Measurements from ENCODE around the gene PLET1.

The PLET1 gene

GRCh38 chr11:112280268-112281126 is 19.8 kb upstream of the PLET1 start:
- FAIRE-seq = no peak
- TF ChIP-seq POLR2A (IDR thresholded peaks at IDR 0.05; ENCODE audit: low read depth, low read length) (no peak), TAF1 (IDR thresholded peaks at IDR 0.05; ENCODE audit: borderline replicate concordance, low read depth, low read length) (no peak), POLR2AphosphoS5 (IDR thresholded peaks at IDR 0.05; ENCODE audit: low read depth, low read length) (no peak)
- DNase-seq (ENCODE audit: insufficient read length) = peak; percentile 55

DNA sequence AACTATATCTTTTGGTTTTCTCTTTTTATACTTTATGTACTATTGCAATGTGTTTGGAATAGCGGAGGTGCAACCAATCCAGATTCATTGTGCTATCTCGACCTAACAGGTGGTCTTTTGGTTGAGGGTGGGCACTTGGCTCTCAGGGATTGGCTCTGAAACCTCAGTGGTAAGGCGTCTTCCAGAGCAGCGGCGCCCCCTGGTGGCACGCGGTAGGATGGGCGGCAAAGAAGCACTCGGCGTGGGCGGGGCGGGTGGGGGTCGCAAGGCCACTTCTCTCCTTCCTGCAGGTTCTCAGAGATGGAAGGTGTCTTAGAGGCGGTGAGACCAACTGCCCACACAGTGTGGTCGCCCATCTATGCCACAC is 19.2 kb upstream of the PLET1 start:
- TF ChIP-seq TAF1 (IDR thresholded peaks at IDR 0.05; ENCODE audit: borderline replicate concordance, low read depth, low read length) = no peak
- TF ChIP-seq POLR2AphosphoS5 (IDR thresholded peaks at IDR 0.05; ENCODE audit: low read depth, low read length) = no peak
- no peak for TF ChIP-seq POLR2A (IDR thresholded peaks at IDR 0.05; ENCODE audit: low read depth, low read length)
- DNase-seq (ENCODE audit: insufficient read length) (peak; percentile 46), FAIRE-seq (peak; percentile 97)

- DNase-seq (ENCODE audit: insufficient read length) = no peak
- peak; percentile 50 for FAIRE-seq
- no peak for TF ChIP-seq TAF1 (IDR thresholded peaks at IDR 0.05; ENCODE audit: borderline replicate concordance, low read depth, low read length)
- no peak for TF ChIP-seq POLR2A (IDR thresholded peaks at IDR 0.05; ENCODE audit: low read depth, low read length)
- no peak for TF ChIP-seq POLR2AphosphoS5 (IDR thresholded peaks at IDR 0.05; ENCODE audit: low read depth, low read length)
Measured at GRCh38 chr11:112278803-112279202, 18.1 kb upstream of the PLET1 start.

DNA sequence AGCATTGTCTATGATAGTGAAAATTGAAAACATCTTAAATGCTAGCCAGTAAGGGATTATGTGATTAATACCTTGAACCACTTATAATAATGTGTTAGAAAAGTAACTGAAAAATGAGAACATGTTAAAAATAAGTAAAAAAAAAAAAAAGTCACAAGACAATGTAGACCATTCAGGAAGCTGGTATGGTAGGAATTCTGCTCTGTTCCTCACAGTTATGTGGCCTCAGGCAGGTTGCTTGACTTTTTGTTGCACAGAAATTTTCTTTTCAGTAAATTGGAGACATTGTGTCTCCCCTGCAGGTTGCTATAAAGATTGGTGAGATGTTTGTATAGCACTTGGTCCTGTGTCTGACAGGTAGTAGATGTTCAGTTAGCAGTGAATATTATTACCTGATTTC is 17.3 kb upstream of the PLET1 start:
- FAIRE-seq = no peak
- no peak for TF ChIP-seq POLR2AphosphoS5 (IDR thresholded peaks at IDR 0.05; ENCODE audit: low read depth, low read length)
- no peak for TF ChIP-seq TAF1 (IDR thresholded peaks at IDR 0.05; ENCODE audit: borderline replicate concordance, low read depth, low read length)
- no peak for TF ChIP-seq POLR2A (IDR thresholded peaks at IDR 0.05; ENCODE audit: low read depth, low read length)
- no peak for DNase-seq (ENCODE audit: insufficient read length)

GRCh38 chr11:112277029-112277428 is 16.4 kb upstream of the PLET1 start:
- no peak for DNase-seq (ENCODE audit: insufficient read length)
- TF ChIP-seq POLR2A (IDR thresholded peaks at IDR 0.05; ENCODE audit: low read depth, low read length) (no peak), TAF1 (IDR thresholded peaks at IDR 0.05; ENCODE audit: borderline replicate concordance, low read depth, low read length) (no peak), POLR2AphosphoS5 (IDR thresholded peaks at IDR 0.05; ENCODE audit: low read depth, low read length) (no peak)
- no peak for FAIRE-seq

- DNase-seq (ENCODE audit: insufficient read length) (no peak), FAIRE-seq (no peak)
- TF ChIP-seq POLR2A (IDR thresholded peaks at IDR 0.05; ENCODE audit: low read depth, low read length) (no peak), TAF1 (IDR thresholded peaks at IDR 0.05; ENCODE audit: borderline replicate concordance, low read depth, low read length) (no peak), POLR2AphosphoS5 (IDR thresholded peaks at IDR 0.05; ENCODE audit: low read depth, low read length) (no peak)
Measured at GRCh38 chr11:112274007-112274783, 13.5 kb upstream of the PLET1 start.

DNA sequence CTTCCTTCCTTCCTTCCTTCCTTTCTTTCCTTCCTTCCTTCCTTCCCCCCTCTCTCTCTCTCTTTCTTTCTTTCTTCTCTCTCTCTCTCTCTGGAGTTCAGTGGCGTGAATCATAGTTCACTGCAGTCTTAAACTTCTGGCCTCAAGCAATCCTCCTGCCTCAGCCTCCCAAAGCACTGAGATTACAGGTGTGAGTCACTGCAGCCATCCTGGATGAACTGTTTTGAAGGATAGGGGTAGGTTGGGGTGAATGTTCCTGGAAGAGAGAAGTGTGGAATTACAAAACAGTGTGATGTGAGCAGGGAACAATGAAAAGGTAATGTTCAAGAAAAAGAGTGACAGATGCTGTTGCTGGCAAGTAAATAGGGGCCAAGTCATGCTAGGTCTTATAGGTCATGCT is 12.4 kb upstream of the PLET1 start:
- TF ChIP-seq POLR2A (IDR thresholded peaks at IDR 0.05; ENCODE audit: low read depth, low read length) (no peak), POLR2AphosphoS5 (IDR thresholded peaks at IDR 0.05; ENCODE audit: low read depth, low read length) (no peak), TAF1 (IDR thresholded peaks at IDR 0.05; ENCODE audit: borderline replicate concordance, low read depth, low read length) (no peak)
- DNase-seq (ENCODE audit: insufficient read length) (no peak), FAIRE-seq (no peak)

DNA sequence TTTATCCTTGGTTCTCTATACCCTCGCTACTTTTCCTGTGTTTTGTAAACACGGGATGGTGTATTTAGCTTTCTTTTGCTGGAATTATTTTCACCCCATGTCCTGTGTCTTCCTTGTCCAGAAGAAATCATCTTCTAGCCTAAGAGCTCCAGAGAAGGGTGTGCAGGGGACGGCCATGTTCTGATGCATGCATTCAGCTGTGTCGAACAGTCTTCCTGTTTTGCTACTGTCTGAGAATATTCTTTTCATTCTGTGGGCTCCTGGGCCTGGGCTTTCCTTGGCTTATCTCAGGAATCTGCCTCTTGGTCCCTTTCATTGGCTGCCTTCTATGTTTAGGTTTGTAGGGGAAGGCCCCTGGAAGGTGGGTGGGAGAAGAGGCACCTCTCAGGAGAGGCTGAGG is 10.6 kb upstream of the PLET1 start:
- FAIRE-seq (no peak), DNase-seq (ENCODE audit: insufficient read length) (no peak)
- no peak for TF ChIP-seq POLR2AphosphoS5 (IDR thresholded peaks at IDR 0.05; ENCODE audit: low read depth, low read length)
- TF ChIP-seq TAF1 (IDR thresholded peaks at IDR 0.05; ENCODE audit: borderline replicate concordance, low read depth, low read length) = no peak
- TF ChIP-seq POLR2A (IDR thresholded peaks at IDR 0.05; ENCODE audit: low read depth, low read length) = no peak

DNA sequence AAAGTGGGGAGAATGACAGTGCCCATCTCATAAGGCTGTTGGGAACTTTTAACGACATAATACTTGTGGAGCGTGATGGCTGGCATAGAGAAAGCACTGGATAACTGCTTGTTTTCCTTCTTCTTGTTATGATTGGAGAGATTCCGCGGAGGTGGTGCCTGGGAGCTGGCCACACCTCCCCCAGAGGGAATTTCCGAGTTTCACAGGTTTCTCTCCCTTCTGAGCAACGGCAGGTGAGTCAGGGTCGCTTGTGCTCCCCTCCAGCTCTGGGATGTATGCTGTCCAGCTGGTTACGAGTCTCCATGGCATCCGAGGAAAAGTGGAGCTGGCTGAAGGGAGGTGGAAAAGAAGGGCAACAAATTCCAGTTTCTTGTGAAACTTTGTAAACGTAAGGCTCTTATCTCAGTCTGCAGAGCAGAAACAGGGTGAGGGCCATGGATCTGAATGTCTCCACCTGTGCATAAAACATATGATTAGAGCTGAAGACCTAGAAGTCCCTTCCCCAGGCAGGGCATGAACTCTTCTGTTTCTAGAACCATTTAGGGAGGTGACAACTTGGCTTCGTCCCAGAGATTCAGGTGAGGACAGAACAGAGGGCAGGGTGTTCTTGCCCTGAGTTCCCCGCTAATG is 10.0 kb upstream of the PLET1 start:
- FAIRE-seq (no peak), DNase-seq (ENCODE audit: insufficient read length) (no peak)
- TF ChIP-seq POLR2A (IDR thresholded peaks at IDR 0.05; ENCODE audit: low read depth, low read length) (no peak), TAF1 (IDR thresholded peaks at IDR 0.05; ENCODE audit: borderline replicate concordance, low read depth, low read length) (no peak), POLR2AphosphoS5 (IDR thresholded peaks at IDR 0.05; ENCODE audit: low read depth, low read length) (no peak)

- TF ChIP-seq TAF1 (IDR thresholded peaks at IDR 0.05; ENCODE audit: borderline replicate concordance, low read depth, low read length) (no peak), POLR2A (IDR thresholded peaks at IDR 0.05; ENCODE audit: low read depth, low read length) (no peak), POLR2AphosphoS5 (IDR thresholded peaks at IDR 0.05; ENCODE audit: low read depth, low read length) (no peak)
- DNase-seq (ENCODE audit: insufficient read length) = no peak
- peak; percentile 14 for FAIRE-seq
Measured at GRCh38 chr11:112269139-112269538, 8.5 kb upstream of the PLET1 start.

GRCh38 chr11:112268406-112268805 is 7.7 kb upstream of the PLET1 start:
- no peak for DNase-seq (ENCODE audit: insufficient read length)
- no peak for FAIRE-seq
- TF ChIP-seq POLR2AphosphoS5 (IDR thresholded peaks at IDR 0.05; ENCODE audit: low read depth, low read length) = no peak

Measured in GM12892 (cell line).